Hepatocyte (in vitro differentiated cells): ENCODE measurements around the gene TSPY4.
"Not testable (repeated sequence)": the region's sequence is repeated elsewhere in the genome, so short reads cannot be mapped to it uniquely, and the experiment has no call there.

Source experiments
- EZH2 ChIP-seq: fragments of 200-600 bp; sonication (generic); IDR thresholded peaks from 2 replicates; pipeline ENCODE4 v1.6.1; 2016; ENCODE audit warnings: antibody characterized with exemption, mild to moderate bottlenecking, borderline replicate concordance
- TF ChIP-seq, protein P1 (sequence below): fragments of 200-600 bp; sonication (generic); IDR thresholded peaks from 2 replicates; pipeline ENCODE4 v1.5.1; 2016; ENCODE audit warnings: antibody characterized with exemption, mild to moderate bottlenecking; ENCODE audit not compliant: poor library complexity

- TF ChIP-seq EZH2, result not testable (repeated sequence)
- TF ChIP-seq, protein P1, sequence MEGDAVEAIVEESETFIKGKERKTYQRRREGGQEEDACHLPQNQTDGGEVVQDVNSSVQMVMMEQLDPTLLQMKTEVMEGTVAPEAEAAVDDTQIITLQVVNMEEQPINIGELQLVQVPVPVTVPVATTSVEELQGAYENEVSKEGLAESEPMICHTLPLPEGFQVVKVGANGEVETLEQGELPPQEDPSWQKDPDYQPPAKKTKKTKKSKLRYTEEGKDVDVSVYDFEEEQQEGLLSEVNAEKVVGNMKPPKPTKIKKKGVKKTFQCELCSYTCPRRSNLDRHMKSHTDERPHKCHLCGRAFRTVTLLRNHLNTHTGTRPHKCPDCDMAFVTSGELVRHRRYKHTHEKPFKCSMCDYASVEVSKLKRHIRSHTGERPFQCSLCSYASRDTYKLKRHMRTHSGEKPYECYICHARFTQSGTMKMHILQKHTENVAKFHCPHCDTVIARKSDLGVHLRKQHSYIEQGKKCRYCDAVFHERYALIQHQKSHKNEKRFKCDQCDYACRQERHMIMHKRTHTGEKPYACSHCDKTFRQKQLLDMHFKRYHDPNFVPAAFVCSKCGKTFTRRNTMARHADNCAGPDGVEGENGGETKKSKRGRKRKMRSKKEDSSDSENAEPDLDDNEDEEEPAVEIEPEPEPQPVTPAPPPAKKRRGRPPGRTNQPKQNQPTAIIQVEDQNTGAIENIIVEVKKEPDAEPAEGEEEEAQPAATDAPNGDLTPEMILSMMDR, result not testable (repeated sequence)
These were observed at the start of gene TSPY4 for GRCh38 chrY:9337164-9337563.
